PC-3 (cell line): ENCODE data around the gene ABHD15. TPM values are rescaled to one million over a fixed set of nuclear protein-coding genes. Genes with fewer than 3 reads are reported as not detected.

ENCODE experiments used
- ATAC-seq: fragments of 200-7000 bp; cut with Tn5 transposase; 2 replicates; pipeline ENCODE4 v1.9.1; 2020; ENCODE audit warnings: mild to moderate bottlenecking, moderate library complexity
- BruUV-seq: library from RNA; stranded (reverse); fragments of 400-500 nt; replicated peaks from 2 replicates; lab custom pipeline; 2021; lab: Mats Ljungman, UMichigan
- CTCF ChIA-PET: fragments of 300-600 bp; sonication (Branson Sonifier 250); formaldehyde crosslinking; loops from one replicate; lab custom pipeline; 2022; ENCODE audit warnings: antibody characterized with exemption; lab: Charles Lee
- POLR2A ChIA-PET: fragments of 300-600 bp; sonication (Branson Sonifier 250); formaldehyde crosslinking; loops from one replicate; lab custom pipeline; 2022; ENCODE audit warnings: antibody characterized with exemption; ENCODE audit not compliant: unreplicated experiment; lab: Charles Lee
- DNase-seq: peaks from one replicate; pipeline ENCODE4 v3.0.0-alpha.2; 2015
- H2AFZ ChIP-seq: fragments of 300-600 bp; sonication (generic); 2 replicates; pipeline ENCODE4 v1.6.0; 2016; ENCODE audit warnings: antibody characterized with exemption, low read length
- H3F3A ChIP-seq: fragments of 300-600 bp; sonication (generic); one replicate; pipeline ENCODE4 v1.6.0; 2017; ENCODE audit warnings: antibody characterized with exemption, low read length, control low read depth, mild to moderate bottlenecking; ENCODE audit not compliant: unreplicated experiment
- H3K27ac ChIP-seq: fragments of 300-600 bp; sonication (generic); 2 replicates; pipeline ENCODE4 v1.5.1; 2016; ENCODE audit warnings: mild to moderate bottlenecking, low read length
- H3K27me3 ChIP-seq: fragments of 300-600 bp; sonication (generic); 2 replicates; pipeline ENCODE4 v1.6.1; 2016; ENCODE audit warnings: low read length, mixed read lengths
- H3K36me3 ChIP-seq: fragments of 300-600 bp; sonication (generic); 2 replicates; pipeline ENCODE4 v1.6.1; 2016; ENCODE audit warnings: low read depth, mixed run types, low read length, mixed read lengths
- H3K4me1 ChIP-seq: fragments of 300-600 bp; sonication (generic); 2 replicates; pipeline ENCODE4 v1.5.1; 2016; ENCODE audit warnings: low read length; ENCODE audit not compliant: insufficient read depth
- H3K4me2 ChIP-seq: fragments of 300-600 bp; sonication (generic); 2 replicates; pipeline ENCODE4 v1.6.0; 2016; ENCODE audit warnings: low read length
- H3K4me3 ChIP-seq: fragments of 300-600 bp; sonication (generic); 2 replicates; pipeline ENCODE4 v1.5.1; 2016; ENCODE audit warnings: mild to moderate bottlenecking, low read length, mixed read lengths
- H3K79me2 ChIP-seq: fragments of 300-600 bp; sonication (generic); 2 replicates; pipeline ENCODE4 v1.6.1; 2017; ENCODE audit warnings: low read length, mixed read lengths
- H3K9ac ChIP-seq: fragments of 300-600 bp; sonication (generic); 2 replicates; pipeline ENCODE4 v1.6.0; 2016; ENCODE audit warnings: mild to moderate bottlenecking, low read length
- H3K9me2 ChIP-seq: fragments of 300-600 bp; sonication (generic); replicated peaks from 2 replicates; pipeline ENCODE4 v1.6.1; 2016; ENCODE audit warnings: mixed run types, low read length, mixed read lengths
- H3K9me3 ChIP-seq: fragments of 300-600 bp; sonication (generic); 2 replicates; pipeline ENCODE4 v1.6.1; 2016; ENCODE audit warnings: low read length, mixed read lengths
- H4K20me1 ChIP-seq: fragments of 300-600 bp; sonication (generic); 2 replicates; pipeline ENCODE4 v1.6.1; 2016; ENCODE audit warnings: low read length, mixed read lengths
- CTCF ChIP-seq: fragments of 300-600 bp; sonication (generic); conservative IDR thresholded peaks from 2 replicates; pipeline ENCODE4 v1.5.1; 2017; ENCODE audit warnings: antibody characterized with exemption, low read depth, mild to moderate bottlenecking, low read length
- EZH2 ChIP-seq: fragments of 300-600 bp; sonication (generic); IDR thresholded peaks from one replicate; pipeline ENCODE4 v1.6.1; 2017; ENCODE audit warnings: antibody characterized with exemption, mild to moderate bottlenecking, low read length; ENCODE audit not compliant: unreplicated experiment
- EZH2phosphoT487 ChIP-seq: fragments of 300-600 bp; sonication (generic); IDR thresholded peaks from 2 replicates; pipeline ENCODE4 v1.6.1; 2018; ENCODE audit warnings: mild to moderate bottlenecking, antibody characterized with exemption, low read length, borderline replicate concordance
- intact Hi-C: fragments of 100-400 bp; cut with micrococcal nuclease; formaldehyde crosslinking; loops from 2 replicates; pipeline ENCODE4 v1.9.0; 2023
- total RNA-seq: library from RNA; depleted of rRNA; stranded (reverse); fragments of >200 nt; gene quantifications from 2 replicates; pipeline ENCODE4 v1.2.3, GENCODE V29; 2014

ABHD15 gene
- total RNA-seq, 1 experiment from 2014 or later: 6.3 TPM

GRCh38 chr17:29574732-29575510, 8.1 kb upstream of the ABHD15 start:
- POLR2A ChIA-PET: no interaction called here
- no peak for ATAC-seq
- TSS peak; percentile 23 for BruUV-seq

GRCh38 chr17:29573871-29574731, 7.3 kb upstream of the ABHD15 start:
- no peaks in the 10 kb centered on the region for H3K79me2 ChIP-seq
- no peak for ATAC-seq
- no peaks in the 10 kb centered on the region for H4K20me1 ChIP-seq
- intact Hi-C loops: no loop called here
- TF ChIP-seq EZH2phosphoT487 (no peak), CTCF (no peak), EZH2 (no peak)
- no TSS peak for BruUV-seq
- H3K4me3 ChIP-seq: no peak overlapping the region
- POLR2A ChIA-PET: no interaction called here
- no peak overlapping the region for H2AFZ ChIP-seq
- H3K9me3 ChIP-seq: no peaks in the 10 kb centered on the region
- H3K9me2 ChIP-seq: no peaks in the 10 kb centered on the region
- H3K27ac ChIP-seq: no peak overlapping the region
- H3K9ac ChIP-seq: no peak overlapping the region
- H3K4me2 ChIP-seq: no peak overlapping the region
- peaks cover 5% of the 10 kb centered on the region; the same call in 1 of the 2 replicates for H3K4me1 ChIP-seq
- no peaks in the 10 kb centered on the region for H3K36me3 ChIP-seq
- CTCF ChIA-PET: no interaction called here
- H3K27me3 ChIP-seq: no peaks in the 10 kb centered on the region
- no peak for DNase-seq
- H3F3A ChIP-seq: no peaks in the 10 kb centered on the region

More at GRCh38 chr17:29574732-29575510, 8.1 kb upstream of the ABHD15 start:
- H2AFZ ChIP-seq: no peak overlapping the region
- no peaks in the 10 kb centered on the region for H3K79me2 ChIP-seq
- no peak overlapping the region for H3K4me3 ChIP-seq
- H3K4me1 ChIP-seq: no peaks in the 10 kb centered on the region; the same call in 1 of the 2 replicates
- DNase-seq: no peak
- H3K9ac ChIP-seq: no peak overlapping the region
- intact Hi-C loops: no loop called here
- no peaks in the 10 kb centered on the region for H3K36me3 ChIP-seq
- H3K9me3 ChIP-seq: no peaks in the 10 kb centered on the region
- no peaks in the 10 kb centered on the region for H4K20me1 ChIP-seq
- no peaks in the 10 kb centered on the region for H3F3A ChIP-seq
- H3K4me2 ChIP-seq: no peak overlapping the region
- H3K27me3 ChIP-seq: no peaks in the 10 kb centered on the region
- H3K9me2 ChIP-seq: no peaks in the 10 kb centered on the region
- TF ChIP-seq EZH2: no peak
- no peak for TF ChIP-seq CTCF
- TF ChIP-seq EZH2phosphoT487: no peak
- no peak overlapping the region for H3K27ac ChIP-seq
- CTCF ChIA-PET: no interaction called here
